Erythroblast (primary cell): ENCODE measurements around the gene CITED2.

Experiments used
- GATA1 ChIP-seq: IDR thresholded peaks from 2 replicates; pipeline ENCODE4 v1.6.1; 2011; ENCODE audit warnings: low read depth, mild to moderate bottlenecking, control low read depth, low read length, moderate library complexity
- POLR2A ChIP-seq: IDR thresholded peaks from 2 replicates; pipeline ENCODE4 v1.6.1; 2011; ENCODE audit warnings: mild to moderate bottlenecking, low read length

GRCh38 chr6:139422105-139423036, 47.9 kb upstream of the CITED2 start:
- TF ChIP-seq POLR2A = no peak
- no peak for TF ChIP-seq GATA1
